OCI-LY1 (cell line): ENCODE data around the gene NCSTN.

Experiments
- H2AFZ ChIP-seq: fragments of 200-600 bp; sonication (generic), shearing (Covaris generic); 2 replicates; pipeline ENCODE4 v1.6.0; 2014; ENCODE audit warnings: antibody characterized with exemption, mild to moderate bottlenecking, low read length
- H3F3A ChIP-seq: fragments of 200-600 bp; sonication (generic), shearing (Covaris generic); 2 replicates; pipeline ENCODE4 v1.6.0; 2014; ENCODE audit warnings: mild to moderate bottlenecking, antibody characterized with exemption, low read length, moderate library complexity; ENCODE audit not compliant: insufficient read depth
- H3K27ac ChIP-seq: fragments of 200-600 bp; sonication (generic); 2 replicates; pipeline ENCODE4 v1.5.1; 2014; ENCODE audit warnings: low read length, mixed run types, mild to moderate bottlenecking, low read depth; ENCODE audit not compliant: poor library complexity, severe bottlenecking
- H3K27me3 ChIP-seq: fragments of 200-600 bp; sonication (generic); 2 replicates; pipeline ENCODE4 v1.6.0; 2014; ENCODE audit warnings: antibody characterized with exemption, mild to moderate bottlenecking, low read length, moderate library complexity; ENCODE audit not compliant: insufficient read depth
- H3K36me3 ChIP-seq: fragments of 200-600 bp; sonication (generic); 2 replicates; pipeline ENCODE4 v1.6.1; 2014; ENCODE audit warnings: mild to moderate bottlenecking, antibody characterized with exemption, low read length, moderate library complexity, mixed read lengths; ENCODE audit not compliant: insufficient read depth
- H3K4me1 ChIP-seq: fragments of 200-600 bp; sonication (generic); 2 replicates; pipeline ENCODE4 v1.5.1; 2014; ENCODE audit warnings: mild to moderate bottlenecking, low read length, moderate library complexity; ENCODE audit not compliant: insufficient read depth, severe bottlenecking
- H3K4me2 ChIP-seq: fragments of 200-600 bp; sonication (generic), shearing (Covaris generic); 2 replicates; pipeline ENCODE4 v1.6.1; 2014; ENCODE audit warnings: low read length
- H3K4me3 ChIP-seq: fragments of 200-600 bp; sonication (generic); 2 replicates; pipeline ENCODE4 v1.5.1; 2014; ENCODE audit warnings: low read length, low read depth, mild to moderate bottlenecking, mixed read lengths; ENCODE audit not compliant: poor library complexity, severe bottlenecking
- H3K79me2 ChIP-seq: fragments of 200-600 bp; shearing (Covaris generic); 2 replicates; pipeline ENCODE4 v1.6.1; 2016; ENCODE audit warnings: mixed run types, low read length, mixed read lengths; ENCODE audit not compliant: insufficient read depth
- H3K9ac ChIP-seq: fragments of 200-600 bp; sonication (generic), shearing (Covaris generic); 2 replicates; pipeline ENCODE4 v1.6.1; 2014; ENCODE audit warnings: mild to moderate bottlenecking, low read length, mixed read lengths
- H3K9me2 ChIP-seq: fragments of 200-600 bp; sonication (generic), shearing (Covaris generic); 2 replicates; pipeline ENCODE4 v1.6.1; 2014; ENCODE audit warnings: low read depth, mild to moderate bottlenecking, low read length, mixed read lengths
- H3K9me3 ChIP-seq: fragments of 200-600 bp; shearing (Covaris generic); 2 replicates; pipeline ENCODE4 v1.6.1; 2014; ENCODE audit warnings: low read length, mixed read lengths
- H4K20me1 ChIP-seq: fragments of 200-600 bp; sonication (generic), shearing (Covaris generic); 2 replicates; pipeline ENCODE4 v1.6.0; 2016; ENCODE audit warnings: mild to moderate bottlenecking, low read length; ENCODE audit not compliant: insufficient read depth
- EZH2 ChIP-seq: fragments of 200-600 bp; sonication (generic), shearing (Covaris generic); IDR thresholded peaks from 2 replicates; pipeline ENCODE4 v1.8.0; 2017; ENCODE audit warnings: borderline replicate concordance, mixed run types, mild to moderate bottlenecking, antibody characterized with exemption, low read length, moderate library complexity, mixed read lengths
- TF ChIP-seq, protein P1 (sequence below): fragments of 200-600 bp; sonication (generic), shearing (Covaris generic); IDR thresholded peaks from 2 replicates; pipeline ENCODE4 v1.5.1; 2017; ENCODE audit warnings: mild to moderate bottlenecking, antibody characterized with exemption, low read length, moderate library complexity, mixed read lengths

The NCSTN gene

DNA sequence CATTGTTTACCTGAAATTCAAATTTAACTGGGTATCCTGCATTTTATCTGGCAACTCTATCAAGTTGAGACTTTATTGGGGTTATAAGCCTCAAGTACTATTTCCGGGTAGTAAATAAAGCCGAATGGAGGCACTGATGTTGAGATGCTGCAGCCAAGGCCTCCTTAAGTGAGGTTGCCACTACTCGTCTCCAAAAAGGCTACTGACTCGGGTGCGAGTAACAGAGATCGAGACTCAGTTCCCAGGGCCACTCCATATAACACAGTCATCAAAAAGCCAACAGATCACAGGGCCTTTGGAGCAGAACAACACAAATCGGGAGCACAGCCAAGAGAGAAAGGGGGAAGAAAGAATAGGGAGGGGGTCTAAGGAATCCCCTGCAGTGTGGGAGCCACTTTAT lies 657 bp upstream of the NCSTN start:
- H2AFZ ChIP-seq = no peak overlapping the region
- peaks cover 45% of the 10 kb centered on the region for H3K79me2 ChIP-seq
- H4K20me1 ChIP-seq = 0 out of 2 replicates have a peak, but pooled peaks cover 3% of the 10 kb centered on the region
- peak overlapping the region; percentile 98 for H3K4me3 ChIP-seq
- H3F3A ChIP-seq = no peaks in the 10 kb centered on the region
- H3K9ac ChIP-seq = peak overlapping the region; percentile 96
- H3K27ac ChIP-seq = peak overlapping the region; percentile 21
- H3K9me2 ChIP-seq = no peaks in the 10 kb centered on the region
- H3K4me1 ChIP-seq = peaks cover 44% of the 10 kb centered on the region
- no peaks in the 10 kb centered on the region for H3K27me3 ChIP-seq
- H3K36me3 ChIP-seq = peaks cover 52% of the 10 kb centered on the region
- H3K4me2 ChIP-seq = peak overlapping the region; percentile 84
- H3K9me3 ChIP-seq = no peaks in the 10 kb centered on the region
- no peak for TF ChIP-seq EZH2
- TF ChIP-seq, protein P1, sequence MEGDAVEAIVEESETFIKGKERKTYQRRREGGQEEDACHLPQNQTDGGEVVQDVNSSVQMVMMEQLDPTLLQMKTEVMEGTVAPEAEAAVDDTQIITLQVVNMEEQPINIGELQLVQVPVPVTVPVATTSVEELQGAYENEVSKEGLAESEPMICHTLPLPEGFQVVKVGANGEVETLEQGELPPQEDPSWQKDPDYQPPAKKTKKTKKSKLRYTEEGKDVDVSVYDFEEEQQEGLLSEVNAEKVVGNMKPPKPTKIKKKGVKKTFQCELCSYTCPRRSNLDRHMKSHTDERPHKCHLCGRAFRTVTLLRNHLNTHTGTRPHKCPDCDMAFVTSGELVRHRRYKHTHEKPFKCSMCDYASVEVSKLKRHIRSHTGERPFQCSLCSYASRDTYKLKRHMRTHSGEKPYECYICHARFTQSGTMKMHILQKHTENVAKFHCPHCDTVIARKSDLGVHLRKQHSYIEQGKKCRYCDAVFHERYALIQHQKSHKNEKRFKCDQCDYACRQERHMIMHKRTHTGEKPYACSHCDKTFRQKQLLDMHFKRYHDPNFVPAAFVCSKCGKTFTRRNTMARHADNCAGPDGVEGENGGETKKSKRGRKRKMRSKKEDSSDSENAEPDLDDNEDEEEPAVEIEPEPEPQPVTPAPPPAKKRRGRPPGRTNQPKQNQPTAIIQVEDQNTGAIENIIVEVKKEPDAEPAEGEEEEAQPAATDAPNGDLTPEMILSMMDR = no peak

DNA sequence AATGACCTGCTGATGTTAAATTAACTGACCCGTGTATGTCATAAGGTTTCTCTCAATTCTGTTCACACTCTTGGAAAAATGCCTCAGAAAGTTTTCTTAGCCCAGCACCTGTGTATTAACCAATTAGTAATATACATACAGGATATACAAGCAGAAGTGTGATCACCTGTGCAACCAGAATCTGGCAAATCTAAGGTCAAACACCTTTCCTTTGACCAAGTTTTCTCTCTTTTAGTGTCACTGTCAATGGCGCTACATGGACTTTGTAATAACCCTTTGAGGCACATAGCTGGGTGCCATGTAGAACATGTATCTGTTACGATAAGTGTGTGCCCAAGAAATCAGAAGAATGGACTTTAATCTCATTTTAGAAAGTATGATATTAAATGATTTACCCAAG lies 1.1 kb downstream of the NCSTN start:
- no peak for TF ChIP-seq EZH2
- TF ChIP-seq, protein P1 = no peak
- Histone ChIP-seq H3F3A (no peaks in the 10 kb centered on the region), H2AFZ (no peak overlapping the region), H3K9ac (peak overlapping the region; percentile 96), H3K9me2 (no peaks in the 10 kb centered on the region), H3K79me2 (peaks cover 45% of the 10 kb centered on the region), H4K20me1 (0 out of 2 replicates have a peak, but pooled peaks cover 3% of the 10 kb centered on the region), H3K4me1 (peaks cover 44% of the 10 kb centered on the region), H3K27ac (no peak overlapping the region), H3K36me3 (peaks cover 47% of the 10 kb centered on the region), H3K9me3 (no peaks in the 10 kb centered on the region), H3K4me3 (peak overlapping the region; percentile 98), H3K27me3 (no peaks in the 10 kb centered on the region), H3K4me2 (peak overlapping the region; percentile 84)

DNA sequence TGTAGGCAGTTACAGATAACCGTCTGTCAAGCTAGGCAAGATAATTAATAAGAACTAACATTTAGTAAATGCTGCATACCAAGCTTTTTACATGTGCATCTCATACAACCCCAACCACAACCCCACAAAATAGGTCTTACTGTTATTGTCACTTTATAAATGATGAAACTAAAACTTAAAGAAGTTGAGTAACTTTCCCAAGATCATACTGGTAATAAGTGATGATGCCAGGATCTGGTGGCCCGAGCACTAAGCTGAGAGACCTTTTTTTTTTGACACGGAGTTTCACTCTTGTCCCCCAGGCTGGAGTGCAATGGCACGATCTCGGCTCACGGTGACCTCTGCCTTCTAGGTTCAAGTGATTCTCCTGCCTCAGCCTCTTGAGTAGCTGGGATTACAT lies 1.8 kb downstream of the NCSTN start:
- Histone ChIP-seq H3K36me3 (peaks cover 47% of the 10 kb centered on the region), H3K79me2 (peaks cover 43% of the 10 kb centered on the region), H3K9ac (no peak overlapping the region), H2AFZ (no peak overlapping the region), H3K4me2 (no peak overlapping the region), H3F3A (no peaks in the 10 kb centered on the region), H3K27ac (no peak overlapping the region), H3K4me1 (peaks cover 44% of the 10 kb centered on the region), H3K4me3 (no peak overlapping the region), H3K9me2 (no peaks in the 10 kb centered on the region), H3K9me3 (no peaks in the 10 kb centered on the region), H4K20me1 (0 out of 2 replicates have a peak, but pooled peaks cover 3% of the 10 kb centered on the region), H3K27me3 (no peaks in the 10 kb centered on the region)
- TF ChIP-seq, protein P1 = no peak
- TF ChIP-seq EZH2 = no peak
